BLaER1 treated with 17β-estradiol and CSF1 and Interleukin-3, amounts not matched to agents 10 nM and 100 nM (cell line): ENCODE data around the gene BIN2.

ENCODE experiments used
- H3K27ac ChIP-seq, 11 experiments: shearing (Covaris generic); formaldehyde crosslinking; 2 replicates each; pipeline ENCODE4 v1.8.1; 2022
- H3K27me3 ChIP-seq, 11 experiments: shearing (Covaris generic); formaldehyde crosslinking; 2 replicates each; pipeline ENCODE4 v1.8.1; 2022
- H3K36me3 ChIP-seq, 11 experiments: shearing (Covaris generic); formaldehyde crosslinking; 2 replicates each; pipeline ENCODE4 v1.8.1; 2022
- H3K4me1 ChIP-seq, 10 experiments: shearing (Covaris generic); formaldehyde crosslinking; 2 replicates each; pipeline ENCODE4 v1.8.1; 2022
- H3K4me2 ChIP-seq, 11 experiments: shearing (Covaris generic); formaldehyde crosslinking; 2 replicates each; pipeline ENCODE4 v1.8.1; 2022
- H3K4me3 ChIP-seq, 10 experiments: shearing (Covaris generic); formaldehyde crosslinking; 2 replicates each; pipeline ENCODE4 v1.8.1; 2022
- H3K9ac ChIP-seq, 11 experiments: shearing (Covaris generic); formaldehyde crosslinking; 2 replicates each; pipeline ENCODE4 v1.8.1; 2022
- H3K9me3 ChIP-seq, 11 experiments: shearing (Covaris generic); formaldehyde crosslinking; replicated peaks in 1 of 11; 2 replicates each; pipeline ENCODE4 v1.8.1; 2022
- H4K20me1 ChIP-seq, 11 experiments: shearing (Covaris generic); formaldehyde crosslinking; 2 replicates each; pipeline ENCODE4 v1.8.1; 2022
- Cebpa-rat ChIP-seq, 11 experiments: shearing (Covaris generic); IDR thresholded peaks; 2 replicates each; pipeline ENCODE4 v1.8.1; 2022

Gene BIN2

DNA sequence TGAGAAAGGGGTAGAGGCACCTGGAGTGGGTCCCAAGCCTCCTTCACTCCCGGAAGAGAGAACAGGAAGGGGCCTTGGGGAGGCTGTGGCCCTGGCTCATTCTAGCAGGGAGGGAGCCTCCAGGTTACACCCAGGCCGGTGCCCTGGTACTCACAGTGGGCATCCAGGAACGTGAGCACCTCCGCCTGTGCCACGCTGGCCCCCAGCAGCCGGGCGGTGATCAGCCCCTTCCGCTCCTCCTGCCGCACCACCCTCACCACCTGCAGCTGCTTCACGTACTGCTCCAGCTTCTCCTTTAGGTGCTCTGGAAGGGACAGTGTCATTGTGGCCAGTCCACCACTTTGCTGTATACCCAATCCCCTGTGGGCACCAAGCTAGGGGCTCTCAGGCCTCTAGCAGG lies 41.3 kb upstream of the BIN2 start:
- Histone ChIP-seq H3K9me3 (no peaks in the 10 kb centered on the region), H3K4me2 (peak overlapping the region in 3 of 11 experiments; percentile 1 to 5 (median 2); a peak in 3 of 22 replicates), H3K4me1 (peaks cover 28 to 45% (median 29%) of the 10 kb centered on the region in 10 experiments), H3K36me3 (no peaks in the 10 kb centered on the region), H3K27me3 (peaks cover 17 to 94% (median 39%) of the 10 kb centered on the region in 11 experiments), H4K20me1 (peaks cover 0 to 52% (median 17%) of the 10 kb centered on the region in 11 experiments; a peak in 10 of 22 replicates), H3K4me3 (no peak overlapping the region), H3K27ac (no peak overlapping the region), H3K9ac (no peak overlapping the region)
- no peak for TF ChIP-seq Cebpa-rat (IDR thresholded peaks at IDR 0.05)

- Histone ChIP-seq H3K4me2 (no peak overlapping the region; a peak in 1 of 22 replicates), H3K9ac (no peak overlapping the region), H3K27me3 (peaks cover 7 to 83% (median 30%) of the 10 kb centered on the region in 11 experiments; a peak in 20 of 22 replicates), H3K36me3 (no peaks in the 10 kb centered on the region), H3K4me1 (peaks cover 15 to 45% (median 17%) of the 10 kb centered on the region in 10 experiments), H3K27ac (no peak overlapping the region), H4K20me1 (peaks cover 0 to 46% (median 9%) of the 10 kb centered on the region in 11 experiments; a peak in 10 of 22 replicates), H3K4me3 (no peak overlapping the region), H3K9me3 (no peaks in the 10 kb centered on the region)
- no peak for TF ChIP-seq Cebpa-rat (IDR thresholded peaks at IDR 0.05)
These were observed 40.0 kb upstream of the BIN2 start for GRCh38 chr12:51364001-51364400.

DNA sequence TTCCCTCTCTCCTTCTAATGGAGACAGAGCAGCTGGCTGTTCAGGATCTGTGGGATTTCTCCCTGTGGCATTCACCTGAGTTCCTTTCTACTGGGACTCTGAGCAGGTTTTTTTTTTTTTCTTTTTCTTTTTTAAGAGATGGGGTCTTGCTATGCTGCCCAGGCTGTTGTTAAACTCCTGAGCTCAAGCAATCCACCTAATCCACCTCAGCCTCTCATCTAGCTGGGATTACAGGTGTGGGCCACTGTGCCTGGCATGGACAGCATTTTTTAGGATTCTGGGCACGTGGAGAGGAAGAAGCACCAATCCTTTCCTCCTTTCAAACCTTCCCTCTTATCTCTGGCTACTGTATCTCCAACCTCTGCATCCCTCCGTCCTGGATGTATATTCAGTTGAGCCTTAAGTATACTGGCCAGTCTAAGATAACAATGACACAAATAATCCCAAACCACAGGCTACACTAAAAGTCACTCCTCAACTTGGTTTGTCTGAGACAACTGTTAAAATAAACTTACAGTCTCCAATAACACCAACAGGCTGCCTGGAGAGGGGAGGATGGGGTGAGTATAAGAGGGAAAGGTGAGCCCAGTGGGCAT lies 38.9 kb upstream of the BIN2 start:
- Histone ChIP-seq H3K36me3 (no peaks in the 10 kb centered on the region), H3K4me3 (no peak overlapping the region), H4K20me1 (peaks cover 0 to 34% (median 4%) of the 10 kb centered on the region in 11 experiments; a peak in 7 of 22 replicates), H3K9ac (no peak overlapping the region), H3K4me2 (no peak overlapping the region), H3K4me1 (peaks cover 7 to 45% (median 12%) of the 10 kb centered on the region in 10 experiments), H3K27ac (no peak overlapping the region), H3K27me3 (peaks cover 7 to 74% (median 28%) of the 10 kb centered on the region in 11 experiments; a peak in 20 of 22 replicates), H3K9me3 (no peaks in the 10 kb centered on the region)
- TF ChIP-seq Cebpa-rat (IDR thresholded peaks at IDR 0.05): no peak

DNA sequence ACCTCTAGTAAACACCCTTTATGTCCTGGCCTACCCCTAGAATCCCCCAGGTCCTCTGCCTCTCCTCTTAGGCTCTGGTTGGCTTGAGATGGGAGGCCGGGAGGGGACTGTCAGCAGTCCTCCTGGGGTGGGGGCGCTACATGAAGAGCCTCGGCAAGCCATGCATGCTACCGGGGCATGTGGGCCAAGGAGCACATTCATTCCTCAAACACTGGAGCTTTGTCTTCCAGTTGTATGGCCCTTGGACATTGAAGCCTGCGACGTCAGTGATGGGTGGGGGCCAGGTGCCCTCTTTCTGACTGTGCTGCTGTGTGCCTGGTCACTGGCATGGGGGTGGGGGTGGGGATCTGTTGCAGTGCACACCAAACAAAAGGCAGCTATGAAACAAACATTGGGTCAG lies 38.3 kb upstream of the BIN2 start:
- H3K4me1 ChIP-seq: peaks cover 8 to 45% (median 13%) of the 10 kb centered on the region in 10 experiments
- H3K9ac ChIP-seq: no peak overlapping the region
- H3K4me2 ChIP-seq: no peak overlapping the region
- peaks cover 0 to 29% (median 3%) of the 10 kb centered on the region in 11 experiments; a peak in 7 of 22 replicates for H4K20me1 ChIP-seq
- peaks cover 7 to 68% (median 23%) of the 10 kb centered on the region in 11 experiments; a peak in 20 of 22 replicates for H3K27me3 ChIP-seq
- no peak overlapping the region for H3K4me3 ChIP-seq
- no peaks in the 10 kb centered on the region for H3K36me3 ChIP-seq
- no peak for TF ChIP-seq Cebpa-rat (IDR thresholded peaks at IDR 0.05)
- no peak overlapping the region for H3K27ac ChIP-seq
- H3K9me3 ChIP-seq: no peaks in the 10 kb centered on the region

DNA sequence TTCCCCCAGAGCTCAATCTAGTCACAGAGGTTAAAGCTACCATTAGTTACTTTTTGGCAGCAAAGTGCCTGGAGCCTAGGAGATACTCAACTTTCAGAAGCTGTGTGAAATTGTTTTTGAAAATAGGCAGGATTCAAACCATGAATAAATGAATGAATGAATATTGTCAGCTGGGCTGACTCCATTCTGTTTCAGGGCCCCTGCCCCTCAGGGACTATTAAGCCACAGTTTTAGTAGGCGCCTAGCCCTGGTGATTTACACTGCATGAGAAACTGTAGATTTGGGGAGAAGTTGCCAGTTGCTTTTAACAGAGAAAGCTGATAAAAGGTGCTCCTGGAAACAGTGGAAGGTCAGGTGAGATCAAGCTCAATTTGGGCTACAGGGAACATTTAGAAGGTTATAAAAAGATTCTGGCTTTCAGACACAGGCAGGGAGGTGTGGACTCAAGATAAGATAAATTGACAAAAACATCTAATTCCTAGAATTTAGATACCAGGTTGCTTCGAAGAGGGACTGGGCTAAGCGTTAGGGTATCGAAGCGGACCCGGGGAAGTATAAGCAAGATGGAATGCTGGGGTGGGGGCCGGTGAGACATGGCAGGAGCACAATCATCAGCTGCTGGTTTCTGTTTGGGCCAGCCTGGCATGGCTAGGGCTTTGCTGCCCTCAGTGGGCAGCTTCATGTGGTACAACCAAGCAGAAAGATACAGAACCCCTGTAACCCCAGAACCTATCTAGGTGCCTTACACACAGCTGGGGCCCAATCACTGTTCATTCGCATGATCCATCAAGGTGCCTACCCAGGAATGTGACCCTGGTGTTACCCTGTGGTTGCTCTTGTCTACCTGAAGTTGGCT lies 37.4 kb upstream of the BIN2 start:
- peaks cover 11 to 54% (median 18%) of the 10 kb centered on the region in 10 experiments for H3K4me1 ChIP-seq
- H3K27me3 ChIP-seq: peaks cover 4 to 59% (median 15%) of the 10 kb centered on the region in 11 experiments; a peak in 17 of 22 replicates
- no peaks in the 10 kb centered on the region for H3K9me3 ChIP-seq
- H3K36me3 ChIP-seq: no peaks in the 10 kb centered on the region
- H3K4me3 ChIP-seq: no peak overlapping the region
- no peak overlapping the region for H3K27ac ChIP-seq
- peak overlapping the region in 1 of 11 experiments; percentile 95; a peak in 2 of 22 replicates for H3K4me2 ChIP-seq
- H3K9ac ChIP-seq: no peak overlapping the region
- no peak for TF ChIP-seq Cebpa-rat (IDR thresholded peaks at IDR 0.05)
- H4K20me1 ChIP-seq: peaks cover 0 to 26% (median 3%) of the 10 kb centered on the region in 11 experiments; a peak in 7 of 22 replicates

- H3K9ac ChIP-seq: no peak overlapping the region
- H3K4me3 ChIP-seq: no peak overlapping the region
- peaks cover 0 to 20% (median 3%) of the 10 kb centered on the region in 11 experiments; a peak in 6 of 22 replicates for H4K20me1 ChIP-seq
- TF ChIP-seq Cebpa-rat (IDR thresholded peaks at IDR 0.05): no peak
- peaks cover 11 to 63% (median 18%) of the 10 kb centered on the region in 10 experiments for H3K4me1 ChIP-seq
- no peaks in the 10 kb centered on the region for H3K36me3 ChIP-seq
- peak overlapping the region in 2 of 11 experiments; percentile 50 to 95; a peak in 4 of 22 replicates for H3K4me2 ChIP-seq
- no peaks in the 10 kb centered on the region for H3K9me3 ChIP-seq
- no peak overlapping the region for H3K27ac ChIP-seq
- H3K27me3 ChIP-seq: peaks cover 0 to 49% (median 6%) of the 10 kb centered on the region in 11 experiments; a peak in 12 of 22 replicates
These were observed 36.3 kb upstream of the BIN2 start for GRCh38 chr12:51360315-51360714.

DNA sequence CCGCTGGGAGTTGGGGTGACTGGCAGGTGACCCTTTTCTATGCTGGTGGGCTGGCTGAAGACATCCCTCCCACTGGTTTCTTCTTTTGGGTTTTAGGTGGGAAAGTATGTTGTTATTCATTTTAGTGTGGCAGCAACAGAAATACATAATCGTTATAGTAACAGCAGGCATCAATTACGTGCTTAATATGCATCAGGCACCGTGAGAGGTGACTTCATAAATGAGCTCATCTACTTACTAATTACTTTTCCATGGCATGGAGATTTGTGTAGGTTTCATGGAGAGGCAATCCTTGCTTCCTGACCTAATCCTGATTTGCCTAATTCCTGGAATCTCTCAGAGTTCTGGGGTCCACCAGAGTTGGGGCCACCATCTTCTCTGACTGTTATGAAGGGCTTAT lies 35.9 kb upstream of the BIN2 start:
- no peaks in the 10 kb centered on the region for H3K9me3 ChIP-seq
- no peak overlapping the region for H3K9ac ChIP-seq
- H3K4me2 ChIP-seq: peak overlapping the region in 2 of 11 experiments; percentile 50 to 95; a peak in 4 of 22 replicates
- no peaks in the 10 kb centered on the region for H3K36me3 ChIP-seq
- H3K4me3 ChIP-seq: no peak overlapping the region
- no peak overlapping the region; a peak in 1 of 22 replicates for H3K27ac ChIP-seq
- peaks cover 11 to 63% (median 18%) of the 10 kb centered on the region in 10 experiments for H3K4me1 ChIP-seq
- TF ChIP-seq Cebpa-rat (IDR thresholded peaks at IDR 0.05): no peak
- H4K20me1 ChIP-seq: peaks cover 0 to 15% (median 0%) of the 10 kb centered on the region in 11 experiments; a peak in 4 of 22 replicates
- H3K27me3 ChIP-seq: peaks cover 0 to 44% (median under 1%) of the 10 kb centered on the region in 11 experiments; a peak in 10 of 22 replicates

DNA sequence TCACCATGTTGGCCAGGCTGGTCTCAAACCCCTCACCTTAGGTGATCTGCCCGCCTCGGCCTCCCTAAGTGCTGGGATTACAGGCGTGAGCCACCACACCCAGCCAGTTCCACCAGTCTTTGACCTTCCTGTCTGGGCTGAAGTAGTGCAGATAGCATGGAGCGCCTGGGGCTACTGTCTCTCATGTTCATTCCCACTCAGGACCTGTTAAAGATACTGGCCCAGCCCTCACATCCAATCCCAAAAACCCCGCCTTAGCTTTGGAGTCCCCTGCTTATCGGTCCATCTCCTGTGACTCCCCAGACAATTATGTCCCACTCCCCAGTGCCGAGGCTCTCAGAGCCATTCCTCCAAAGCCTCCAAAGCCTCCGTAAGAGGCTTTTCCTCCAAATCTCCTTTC lies 34.5 kb upstream of the BIN2 start:
- no peak for TF ChIP-seq Cebpa-rat (IDR thresholded peaks at IDR 0.05)
- H3K27me3 ChIP-seq: peaks cover 0 to 30% (median 0%) of the 10 kb centered on the region in 11 experiments; a peak in 7 of 22 replicates
- H3K9ac ChIP-seq: no peak overlapping the region
- H3K4me1 ChIP-seq: peaks cover 11 to 69% (median 16%) of the 10 kb centered on the region in 10 experiments
- H4K20me1 ChIP-seq: 0 out of 22 replicates have a peak, but pooled peaks cover 0 to 4% (median 0%) of the 10 kb centered on the region in 11 experiments
- no peaks in the 10 kb centered on the region for H3K36me3 ChIP-seq
- H3K27ac ChIP-seq: peak overlapping the region in 2 of 11 experiments; percentile 70 to 71; a peak in 3 of 22 replicates
- H3K4me2 ChIP-seq: peak overlapping the region in 7 of 11 experiments; percentile 64 to 95 (median 80); a peak in 11 of 22 replicates
- H3K9me3 ChIP-seq: no peaks in the 10 kb centered on the region
- no peak overlapping the region for H3K4me3 ChIP-seq
